ENCODE measurements around the gene WDFY3. TPM values are rescaled to one million over a fixed set of nuclear protein-coding genes. Genes with fewer than 3 reads are reported as not detected.
A peak's percentile ranks its signal among the peaks of the same experiment; 100 is the strongest.

Gene WDFY3
- total and polyA plus RNA-seq, 12 donors = 4.9 to 68.9 (median 51.1) TPM

DNA sequence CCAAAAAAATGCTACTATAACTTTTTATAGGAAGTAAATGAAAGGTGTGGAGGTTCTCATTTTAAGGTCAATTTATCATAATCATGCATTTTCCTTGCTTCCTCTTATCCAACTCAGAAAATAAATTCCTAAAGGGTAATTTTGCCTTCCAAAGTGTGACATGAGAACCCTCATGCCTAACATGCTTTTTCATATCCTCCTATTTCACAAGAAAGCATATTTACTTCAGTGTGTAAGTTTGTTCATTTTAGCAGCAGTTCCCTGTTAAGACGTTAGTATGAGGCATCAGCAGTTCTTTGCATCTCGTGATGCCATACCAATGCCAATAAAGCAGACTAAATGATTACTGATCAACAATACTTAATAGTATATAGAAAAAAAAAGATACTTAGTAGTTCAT lies 18.4 kb downstream of the WDFY3 start:
- ATAC-seq (peak in 2 of 8 donors; percentile 19 to 41), DNase-seq (no peak)
- TF ChIP-seq, protein P1, sequence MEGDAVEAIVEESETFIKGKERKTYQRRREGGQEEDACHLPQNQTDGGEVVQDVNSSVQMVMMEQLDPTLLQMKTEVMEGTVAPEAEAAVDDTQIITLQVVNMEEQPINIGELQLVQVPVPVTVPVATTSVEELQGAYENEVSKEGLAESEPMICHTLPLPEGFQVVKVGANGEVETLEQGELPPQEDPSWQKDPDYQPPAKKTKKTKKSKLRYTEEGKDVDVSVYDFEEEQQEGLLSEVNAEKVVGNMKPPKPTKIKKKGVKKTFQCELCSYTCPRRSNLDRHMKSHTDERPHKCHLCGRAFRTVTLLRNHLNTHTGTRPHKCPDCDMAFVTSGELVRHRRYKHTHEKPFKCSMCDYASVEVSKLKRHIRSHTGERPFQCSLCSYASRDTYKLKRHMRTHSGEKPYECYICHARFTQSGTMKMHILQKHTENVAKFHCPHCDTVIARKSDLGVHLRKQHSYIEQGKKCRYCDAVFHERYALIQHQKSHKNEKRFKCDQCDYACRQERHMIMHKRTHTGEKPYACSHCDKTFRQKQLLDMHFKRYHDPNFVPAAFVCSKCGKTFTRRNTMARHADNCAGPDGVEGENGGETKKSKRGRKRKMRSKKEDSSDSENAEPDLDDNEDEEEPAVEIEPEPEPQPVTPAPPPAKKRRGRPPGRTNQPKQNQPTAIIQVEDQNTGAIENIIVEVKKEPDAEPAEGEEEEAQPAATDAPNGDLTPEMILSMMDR (IDR thresholded peaks at IDR 0.05) = no peak
- H3K4me3 ChIP-seq = no peak overlapping the region
- H3K9me3 ChIP-seq = peaks cover 0 to 4% (median 0%) of the 10 kb centered on the region in 11 donors
- intact Hi-C loops (cut with DNase I) = no loop called here
- no peaks in the 10 kb centered on the region for H3K27me3 ChIP-seq
- no peaks in the 10 kb centered on the region for H3K36me3 ChIP-seq
- H3K27ac ChIP-seq = peak overlapping the region in 1 of 10 donors; percentile 49
- 67 to 73% methylated on average over 2 of the region's 2 CpGs for WGBS, 2 donors
- peaks cover 0 to 53% (median 40%) of the 10 kb centered on the region in 9 donors for H3K4me1 ChIP-seq

DNA sequence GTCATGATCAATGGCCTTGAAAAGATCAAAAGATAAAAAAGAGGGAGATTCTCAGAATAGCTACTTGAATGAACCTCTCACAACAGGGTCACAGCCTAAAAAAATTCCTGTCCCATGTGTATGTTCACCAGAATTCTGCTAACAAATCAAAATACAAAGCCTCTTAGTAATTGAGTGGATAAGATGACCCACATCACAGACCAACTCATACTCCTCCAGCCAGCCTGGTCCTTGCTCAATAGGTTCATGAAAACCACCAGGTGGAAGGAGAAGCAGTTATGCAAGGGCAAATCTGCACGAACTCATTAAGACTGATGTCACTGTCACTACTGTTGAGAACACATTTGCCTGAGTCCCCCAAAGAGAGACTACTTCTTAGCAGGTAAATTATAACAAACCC lies 21.5 kb downstream of the WDFY3 start:
- peaks cover 0 to 14% (median 0%) of the 10 kb centered on the region in 9 donors for H3K36me3 ChIP-seq
- peak in 1 of 8 donors; percentile 63 for ATAC-seq

DNA sequence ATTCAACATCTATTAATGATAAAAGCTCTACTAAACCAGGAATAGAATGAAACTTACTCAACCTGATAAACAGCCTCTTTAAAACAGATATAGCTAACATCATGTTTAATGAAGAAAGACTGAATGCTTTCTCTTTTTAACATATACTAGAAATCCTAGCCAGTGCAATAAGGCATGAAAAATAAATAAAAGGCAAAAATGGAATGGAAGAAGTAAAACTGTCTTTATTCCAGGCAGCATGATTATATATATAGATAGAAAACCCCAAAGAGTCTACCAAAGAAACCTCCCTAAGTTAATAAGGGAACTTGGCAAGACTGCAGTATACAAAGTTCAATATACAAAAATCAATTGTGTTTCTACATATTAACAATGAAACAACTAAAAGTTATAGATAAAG lies 25.5 kb downstream of the WDFY3 start:
- intact Hi-C loops (cut with DNase I) = no loop called here
- TF ChIP-seq, protein P1 (IDR thresholded peaks at IDR 0.05) = no peak
- Histone ChIP-seq H3K4me3 (no peak overlapping the region), H3K27me3 (no peaks in the 10 kb centered on the region), H3K27ac (no peak overlapping the region), H3K9me3 (peaks cover 0 to 35% (median 15%) of the 10 kb centered on the region in 11 donors), H3K4me1 (peaks cover 6 to 52% (median 48%) of the 10 kb centered on the region in 9 donors), H3K36me3 (peaks cover 0 to 14% (median 0%) of the 10 kb centered on the region in 9 donors)
- ATAC-seq = no peak
- no peak for DNase-seq

More for the DNA sequence above, 21.5 kb downstream of the WDFY3 start:
- DNase-seq = no peak
- H3K9me3 ChIP-seq = peaks cover 0 to 35% (median 15%) of the 10 kb centered on the region in 11 donors
- intact Hi-C loops (cut with DNase I) = no loop called here
- no peak overlapping the region for H3K27ac ChIP-seq
- TF ChIP-seq, protein P1 (IDR thresholded peaks at IDR 0.05) = no peak
- no peaks in the 10 kb centered on the region for H3K27me3 ChIP-seq
- H3K4me1 ChIP-seq = peaks cover 0 to 38% (median 33%) of the 10 kb centered on the region in 9 donors
- no peak overlapping the region for H3K4me3 ChIP-seq
- 47 to 58% methylated on average over 1 of the region's 1 CpG for WGBS, 2 donors

DNA sequence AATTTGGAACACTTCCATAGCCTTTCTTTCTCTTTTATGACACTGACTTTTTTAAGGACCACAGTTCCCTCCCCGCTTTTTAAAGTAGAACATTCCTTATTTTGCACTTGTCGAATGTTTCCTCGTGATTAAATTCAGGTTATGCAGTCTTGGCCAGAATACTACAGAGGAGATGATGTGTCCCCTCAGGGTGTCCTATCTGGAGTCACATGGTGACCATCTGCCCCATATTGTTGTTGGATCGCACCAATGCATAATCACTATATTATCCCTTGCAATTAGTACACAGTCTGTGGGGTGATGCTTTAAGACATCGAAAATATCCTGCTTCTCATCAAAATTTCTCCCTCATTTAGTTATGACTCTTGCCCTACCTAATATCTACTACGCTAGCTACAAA lies 27.4 kb downstream of the WDFY3 start:
- Histone ChIP-seq H3K9me3 (peaks cover 0 to 35% (median 15%) of the 10 kb centered on the region in 11 donors), H3K27ac (peak overlapping the region in 7 of 10 donors; percentile 16 to 74 (median 64)), H3K4me1 (peaks cover 6 to 51% (median 35%) of the 10 kb centered on the region in 9 donors), H3K27me3 (no peaks in the 10 kb centered on the region), H3K36me3 (peaks cover 0 to 14% (median 0%) of the 10 kb centered on the region in 9 donors), H3K4me3 (no peak overlapping the region)
- 79 to 81% methylated on average over 6 of the region's 6 CpGs for WGBS, 2 donors
- ATAC-seq (no peak), DNase-seq (no peak)
- intact Hi-C loops (cut with DNase I) = no loop called here
- TF ChIP-seq, protein P1 (IDR thresholded peaks at IDR 0.05) = no peak

Data from heart right ventricle (tissue), 16 donors.